GM21528 (cell line): Measurements from ENCODE around the gene TSSK6.

Experiments
- ATAC-seq: cut with Tn5 transposase; IDR thresholded peaks from one replicate; pipeline ENCODE4 v1.9.1; 2021; ENCODE audit warnings: mild to moderate bottlenecking, moderate library complexity; ENCODE audit not compliant: unreplicated experiment, low FRiP score

Gene TSSK6

GRCh38 chr19:19531951-19532805, 16.8 kb upstream of the TSSK6 start:
- no peak for ATAC-seq

DNA sequence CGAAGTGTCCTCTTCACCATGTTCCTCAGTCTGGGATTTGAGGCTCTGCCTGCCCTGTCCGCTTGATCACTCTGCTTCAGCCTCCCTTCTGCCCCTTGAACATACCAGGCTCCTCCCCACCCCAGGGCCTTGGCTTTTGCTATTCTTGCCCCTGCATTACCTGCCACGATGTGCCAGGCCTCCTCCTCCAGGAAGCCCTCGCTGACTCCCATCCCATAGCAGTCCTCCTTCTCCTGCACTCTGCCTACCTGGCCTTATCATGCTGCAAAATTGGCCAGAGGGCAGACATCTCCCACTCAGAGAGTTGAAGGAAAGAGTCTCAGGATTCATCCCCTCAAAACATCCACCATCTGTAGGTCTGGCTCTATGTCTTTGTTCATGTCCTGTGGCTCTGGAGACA, 15.5 kb upstream of the TSSK6 start:
- ATAC-seq, result no peak

DNA sequence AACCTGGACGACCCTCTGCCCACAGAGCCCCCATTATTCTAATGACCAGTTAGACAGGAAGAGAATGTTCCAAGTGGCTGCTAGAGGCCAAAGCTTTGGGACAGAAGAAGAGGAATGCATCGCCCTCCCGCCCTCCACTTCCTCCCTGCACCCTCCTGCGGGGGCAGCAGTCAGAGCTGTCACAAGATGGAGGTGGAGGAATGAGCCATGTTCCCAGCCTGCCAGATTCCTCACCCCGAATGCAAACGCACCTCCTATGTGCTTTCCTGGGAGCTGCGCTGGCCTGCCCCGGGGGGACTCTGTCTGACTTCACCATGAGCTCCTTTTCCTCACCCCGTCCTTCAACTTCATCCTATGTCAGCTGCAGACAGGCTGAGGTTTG, 15.1 kb upstream of the TSSK6 start:
- no peak for ATAC-seq

- ATAC-seq, result no peak
Observed at GRCh38 chr19:19529783-19530422, 14.6 kb upstream of the TSSK6 start.

GRCh38 chr19:19528721-19529490, 13.6 kb upstream of the TSSK6 start, which contains the start of gene YJEFN3:
TSS of gene YJEFN3 (plus strand) at chr19:19528911. CDS start at chr19:19528933, 22 bp downstream.
- no peak for ATAC-seq

GRCh38 chr19:19527674-19528625, 12.6 kb upstream of the TSSK6 start:
- no peak for ATAC-seq

GRCh38 chr19:19527371-19527656, 12.0 kb upstream of the TSSK6 start:
- no peak for ATAC-seq

- ATAC-seq, result no peak
Observed at GRCh38 chr19:19526581-19527370, 11.4 kb upstream of the TSSK6 start.

- ATAC-seq, result no peak
Observed at GRCh38 chr19:19525611-19526380, 10.4 kb upstream of the TSSK6 start.

- no peak for ATAC-seq
Observed at GRCh38 chr19:19524053-19524452, 8.7 kb upstream of the TSSK6 start.

DNA sequence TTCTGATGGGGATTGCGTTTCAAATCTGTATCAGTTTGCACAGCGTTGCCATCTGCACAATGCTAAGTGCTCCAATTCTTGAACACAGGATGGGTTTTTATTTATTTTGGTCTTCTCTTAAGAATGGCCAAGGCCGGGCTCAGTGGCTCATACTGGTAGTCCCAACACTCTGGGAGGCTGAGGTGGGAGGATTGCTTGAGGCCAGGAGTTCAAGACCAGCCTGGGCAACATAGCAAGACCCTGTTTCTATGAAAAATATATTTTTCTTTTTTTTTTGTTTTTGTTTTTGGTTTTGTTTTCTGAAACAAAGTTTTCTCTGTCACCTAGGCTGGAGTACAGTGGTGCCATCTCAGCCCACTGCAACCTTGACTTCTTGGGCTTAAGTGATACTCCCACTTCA, 7.8 kb upstream of the TSSK6 start:
- ATAC-seq, result no peak

DNA sequence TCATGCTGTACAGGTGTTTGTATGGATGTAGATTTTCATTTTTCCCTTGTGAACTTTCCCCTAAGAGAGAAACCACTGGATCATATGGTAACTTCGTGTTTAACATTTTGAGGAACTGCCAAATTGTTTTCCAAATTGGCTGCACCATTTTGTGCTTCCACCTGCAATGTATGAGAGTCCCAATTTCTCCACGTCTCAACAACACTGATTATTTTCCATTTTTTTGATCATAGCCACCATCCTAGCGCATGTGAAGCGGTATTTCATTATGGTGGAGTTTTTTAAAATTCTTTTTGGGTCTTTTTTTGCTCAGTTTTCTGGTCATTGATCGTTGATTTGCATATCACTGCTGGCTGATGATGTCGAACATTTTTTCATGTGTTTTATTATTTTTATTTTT, 5.6 kb upstream of the TSSK6 start:
- ATAC-seq, result no peak

GRCh38 chr19:19517235-19517619, 1.9 kb upstream of the TSSK6 start:
- no peak for ATAC-seq

DNA sequence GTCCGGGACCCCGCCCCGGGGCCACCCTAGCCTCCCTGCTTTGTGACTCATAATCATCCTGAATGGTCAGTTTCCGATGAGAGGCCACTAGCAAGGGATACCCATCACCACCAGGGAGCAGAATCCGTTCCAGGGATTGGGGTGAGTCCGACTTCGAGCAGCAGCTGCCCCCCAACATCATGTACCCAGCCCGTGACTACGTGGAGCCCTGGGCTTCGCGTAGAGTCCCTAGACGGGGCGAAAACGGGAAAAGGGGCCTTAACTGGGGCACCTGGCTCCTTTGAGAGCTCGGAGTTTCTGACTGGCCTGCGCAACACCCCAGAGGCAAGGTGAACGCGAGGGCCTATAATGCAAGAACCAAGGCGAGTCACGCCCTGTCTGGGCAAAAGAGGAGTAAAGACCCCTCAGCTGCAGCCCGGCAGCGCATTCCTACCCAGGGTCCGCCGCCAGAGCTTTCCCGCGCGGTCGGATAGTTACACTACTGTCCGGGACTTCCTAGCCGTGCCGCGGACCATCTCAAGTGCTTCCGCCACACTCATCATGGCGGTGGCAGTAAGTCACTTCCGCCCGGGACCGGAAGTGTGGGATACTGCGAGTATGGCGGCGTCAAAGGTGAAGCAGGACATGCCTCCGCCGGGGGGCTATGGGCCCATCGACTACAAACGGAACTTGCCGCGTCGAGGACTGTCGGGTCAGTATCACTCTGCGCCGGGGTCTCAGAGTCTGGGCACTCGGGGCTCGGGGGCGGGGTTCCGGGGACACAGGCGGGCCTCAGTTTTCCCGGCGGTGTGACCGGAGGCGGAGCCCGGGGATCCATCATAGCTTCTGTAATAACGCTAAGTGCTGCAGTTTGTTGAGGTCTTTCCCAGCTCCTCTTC, 533 bp upstream of the TSSK6 start, which contains the start of gene NDUFA13:
Gene NDUFA13, plus strand, starts transcription at position 584 of the 878 bp plus-strand sequence. Its CDS starts 14 bp downstream, at position 598.
- peak; percentile 91 for ATAC-seq

- ATAC-seq, result no peak
Observed at GRCh38 chr19:19514215-19514657, 1.1 kb downstream of the TSSK6 start.

- no peak for ATAC-seq
Observed at GRCh38 chr19:19513682-19514081, 1.7 kb downstream of the TSSK6 start.

GRCh38 chr19:19510432-19510831, 4.9 kb downstream of the TSSK6 start:
- no peak for ATAC-seq

GRCh38 chr19:19508217-19508616, 7.1 kb downstream of the TSSK6 start:
- ATAC-seq, result no peak
